Epithelial cell of prostate (primary cell): Measurements from ENCODE around the gene UBXN1.

Source experiments
- DNase-seq: peaks from one replicate; pipeline ENCODE4 v3.0.0-alpha.2; 2011; ENCODE audit warnings: low read depth, low spot score
- H3K27ac ChIP-seq: fragments of 450-650 bp; 2 replicates; pipeline ENCODE4 v1.5.1; 2017; ENCODE audit warnings: mild to moderate bottlenecking

The UBXN1 gene

GRCh38 chr11:62648185-62648966 lies 30.5 kb downstream of the UBXN1 start:
- no peak overlapping the region for H3K27ac ChIP-seq

DNA sequence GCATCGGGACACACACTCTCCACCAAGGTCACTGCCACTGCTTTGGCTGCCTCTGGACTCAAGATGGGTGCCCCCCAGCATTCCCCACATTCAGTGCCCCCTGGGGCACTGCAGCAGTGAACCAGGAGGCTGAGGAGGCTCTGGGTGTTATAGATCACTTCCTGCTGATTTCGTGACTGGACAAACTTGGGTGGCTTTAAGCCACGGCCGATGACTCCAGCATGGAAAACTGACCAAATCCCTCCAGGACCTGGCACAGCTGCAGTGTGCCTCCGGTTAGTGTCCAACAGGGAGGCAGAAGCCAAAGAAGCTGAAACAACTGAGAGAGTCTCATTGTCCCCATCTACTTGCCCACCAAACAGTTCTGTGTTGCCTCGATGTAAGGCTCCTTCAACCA lies 31.3 kb downstream of the UBXN1 start:
- H3K27ac ChIP-seq = no peak overlapping the region
- DNase-seq = no peak

More at GRCh38 chr11:62648185-62648966, 30.5 kb downstream of the UBXN1 start:
- no peak for DNase-seq

DNA sequence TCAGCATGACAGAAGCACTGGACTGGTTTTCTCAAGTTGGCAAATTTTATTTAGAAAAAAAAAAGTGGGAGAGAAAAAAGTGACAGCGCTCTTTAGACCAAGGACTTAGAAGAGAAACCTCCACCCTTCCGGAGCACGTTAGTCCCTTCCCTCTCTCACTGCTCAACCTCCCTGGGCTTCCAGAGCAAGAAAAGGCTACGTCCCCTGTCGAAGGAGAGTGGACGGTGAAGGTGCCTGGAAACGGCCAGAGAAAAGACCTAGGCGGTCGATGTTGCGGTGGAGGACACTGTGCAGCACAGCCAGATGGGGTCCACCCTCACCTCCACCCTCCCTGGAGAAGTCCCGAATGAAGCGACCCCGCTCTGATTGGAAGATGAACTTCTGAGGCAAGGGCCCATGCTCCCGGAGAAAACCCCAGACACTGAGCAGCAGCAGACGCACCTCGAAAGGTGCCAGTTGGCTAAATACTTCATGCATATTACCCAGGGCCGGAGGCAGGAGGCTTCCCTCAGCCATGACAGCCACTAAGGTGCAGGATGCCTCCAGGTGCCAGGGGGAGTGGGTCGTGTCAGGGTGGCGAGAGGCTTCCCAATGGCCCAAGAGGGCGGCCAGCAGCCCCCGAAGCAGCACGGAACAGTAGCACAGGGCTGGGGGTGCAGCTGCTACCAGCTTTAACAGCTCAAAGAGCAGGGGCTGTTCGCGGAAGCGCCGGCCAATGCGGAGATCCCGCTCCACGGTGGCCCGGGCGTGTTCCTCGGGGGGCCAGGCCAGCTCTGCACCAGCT lies 31.9 kb downstream of the UBXN1 start:
- no peak overlapping the region for H3K27ac ChIP-seq

DNA sequence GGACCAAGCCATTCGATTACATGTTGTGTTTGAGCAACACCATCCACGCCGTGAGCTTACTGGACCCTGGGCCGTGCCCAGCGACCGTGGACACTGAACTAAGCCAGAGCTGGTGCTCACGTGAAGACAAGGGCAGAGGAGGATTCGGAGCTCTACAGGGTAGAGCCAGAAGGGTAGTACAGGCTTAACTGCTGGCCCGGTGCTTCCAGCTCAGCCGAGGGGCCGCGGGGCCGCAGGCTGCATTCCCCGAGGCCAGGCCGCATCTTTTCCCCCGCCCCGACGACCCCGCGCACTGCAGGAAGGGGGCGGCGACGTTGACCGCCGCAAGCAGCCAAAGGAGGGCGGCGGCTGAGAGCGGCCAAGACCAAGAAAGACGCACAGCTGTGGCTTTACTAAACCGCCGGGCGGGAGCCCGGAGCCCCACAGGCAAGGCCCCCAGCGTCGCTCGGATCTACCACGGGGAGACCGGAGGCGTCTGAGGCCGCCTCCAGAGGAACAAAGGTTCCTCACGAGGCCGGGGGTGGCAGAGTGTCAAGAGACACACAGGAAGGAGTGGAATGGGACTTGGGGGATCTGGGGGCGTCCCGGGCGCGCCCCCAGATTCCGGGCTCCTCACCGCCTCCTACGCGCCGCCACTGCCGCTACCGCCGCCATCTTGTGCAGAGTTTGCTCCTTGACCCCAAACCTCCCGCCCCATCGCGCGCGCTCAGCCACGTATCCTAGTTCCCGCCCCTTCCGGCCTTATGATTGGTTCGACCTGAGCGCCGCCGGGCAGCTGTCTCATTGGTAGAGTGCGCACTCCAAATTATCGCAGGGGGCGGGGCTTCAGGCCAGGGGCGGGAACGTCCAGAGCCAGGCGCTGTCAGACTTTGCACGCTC lies 32.7 kb downstream of the UBXN1 start, which contains the start of gene GANAB:
TSS of gene GANAB (minus strand) at position 668 of the 879 bp plus-strand sequence. CDS start at position 654, 14 bp downstream.
- peak within 1 kb of the TSS; percentile 59 for H3K27ac ChIP-seq
- DNase-seq = peak; percentile 80

More for the DNA sequence above, 31.9 kb downstream of the UBXN1 start:
- DNase-seq = no peak

DNA sequence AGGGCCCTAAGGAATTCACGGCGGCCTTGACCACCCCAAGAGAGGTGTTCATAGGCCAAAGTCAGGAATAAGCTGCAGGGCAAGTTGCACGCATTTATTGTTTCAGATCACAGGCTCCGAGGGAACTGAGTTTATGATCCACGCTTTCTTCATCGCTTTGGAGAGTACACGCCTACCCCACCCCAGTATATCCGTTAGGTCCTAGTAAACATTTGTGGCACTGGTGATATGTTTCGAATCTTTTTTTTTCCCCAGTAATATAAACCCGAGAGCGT lies 33.3 kb downstream of the UBXN1 start:
- H3K27ac ChIP-seq = peak overlapping the region; percentile 59
- DNase-seq = no peak

GRCh38 chr11:62644220-62644619 lies 34.7 kb downstream of the UBXN1 start:
- DNase-seq = no peak
- no peak overlapping the region for H3K27ac ChIP-seq

DNA sequence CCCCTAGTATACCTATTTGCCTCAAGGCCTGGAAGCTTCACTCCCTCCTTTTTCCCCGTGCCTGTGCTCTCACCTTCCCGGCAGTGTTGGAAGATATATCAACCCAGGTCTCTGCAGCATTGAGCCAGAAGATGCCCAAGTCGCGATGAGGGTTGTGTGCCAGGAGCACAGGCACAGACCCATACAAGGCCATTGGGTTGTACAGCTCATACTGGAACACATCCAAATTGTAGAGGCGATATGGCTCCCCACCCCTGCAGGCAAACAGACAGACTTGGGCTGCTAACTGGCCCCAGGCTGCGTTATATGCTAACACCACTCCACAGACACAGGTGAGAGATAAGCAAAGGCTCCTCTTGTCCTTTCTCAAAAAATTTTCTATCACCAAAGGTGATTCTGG lies 46.4 kb downstream of the UBXN1 start:
- no peak overlapping the region for H3K27ac ChIP-seq
- no peak for DNase-seq

DNA sequence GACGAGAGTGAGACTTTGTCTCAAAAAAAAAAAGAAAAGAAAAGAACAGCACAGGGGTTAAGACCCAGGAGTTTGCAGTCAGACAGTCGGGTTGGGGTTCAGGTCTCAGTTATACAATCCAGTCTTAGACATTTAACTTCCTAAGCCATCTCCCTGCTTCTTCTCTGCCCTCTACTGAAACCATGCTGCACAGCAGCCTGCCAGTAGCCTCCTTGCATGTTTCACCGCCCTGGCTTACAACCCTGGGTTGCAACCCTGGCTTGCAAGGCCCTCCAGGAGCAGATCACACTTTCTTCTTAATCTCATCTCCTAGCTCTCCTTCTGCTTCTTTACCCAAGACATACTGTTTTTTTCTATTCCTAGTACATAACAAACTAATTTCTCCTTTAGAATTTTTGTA lies 51.2 kb downstream of the UBXN1 start:
- no peak for DNase-seq
- no peak overlapping the region for H3K27ac ChIP-seq
